HepG2 (cell line): ENCODE data around the gene KRT36. TPM values are rescaled to one million over a fixed set of nuclear protein-coding genes. Genes with fewer than 3 reads are reported as not detected.

Source experiments
- DBP ChIP-seq: sonication (generic); formaldehyde crosslinking; IDR thresholded peaks from 2 replicates; pipeline ENCODE4 v1.4.0; 2020; ENCODE audit warnings: missing genetic modification reagents; ENCODE audit errors: not compliant biosample characterization
- DNMT1 ChIP-seq: sonication (generic); formaldehyde crosslinking; IDR thresholded peaks from 2 replicates; pipeline ENCODE4 v1.5.1; 2020; ENCODE audit warnings: mild to moderate bottlenecking, missing genetic modification reagents
- ELF1 ChIP-seq: sonication (generic); formaldehyde crosslinking; IDR thresholded peaks from 2 replicates; pipeline ENCODE4 v1.4.0; 2020; ENCODE audit warnings: missing genetic modification reagents
- FLYWCH1 ChIP-seq: sonication (generic); formaldehyde crosslinking; IDR thresholded peaks from 2 replicates; pipeline ENCODE4 v1.8.1; 2023; ENCODE audit warnings: mild to moderate bottlenecking, missing genetic modification reagents
- HMGXB3 ChIP-seq: sonication (generic); formaldehyde crosslinking; IDR thresholded peaks from 2 replicates; pipeline ENCODE4 v1.4.0; 2020; ENCODE audit warnings: missing genetic modification reagents, borderline replicate concordance
- MLXIP ChIP-seq: sonication (generic); formaldehyde crosslinking; IDR thresholded peaks from 2 replicates; pipeline ENCODE4 v1.9.0; 2021; ENCODE audit warnings: missing genetic modification reagents, borderline replicate concordance
- REST ChIP-seq, 2 experiments: IDR thresholded peaks; 2 replicates each; pipeline ENCODE4 v1.6.1; 2011 to 2012; ENCODE audit warnings: low read length in 2 of 2, borderline replicate concordance in 1 of 2, low read depth in 1 of 2, mild to moderate bottlenecking in 1 of 2, moderate library complexity in 1 of 2
- TEAD3 ChIP-seq: optimal IDR thresholded peaks from 2 replicates; pipeline ENCODE3; 2016; ENCODE audit warnings: borderline replicate concordance
- ZMYM4 ChIP-seq: sonication (generic); formaldehyde crosslinking; IDR thresholded peaks from 2 replicates; pipeline ENCODE4 v1.8.1; 2023; ENCODE audit warnings: mild to moderate bottlenecking, missing genetic modification reagents
- ZNF513 ChIP-seq: sonication (generic); formaldehyde crosslinking; conservative IDR thresholded peaks from 2 replicates; pipeline ENCODE4 v1.5.0; 2020; ENCODE audit warnings: missing genetic modification reagents
- ZNF660 ChIP-seq: sonication (generic); formaldehyde crosslinking; IDR thresholded peaks from 2 replicates; pipeline ENCODE4 v1.5.1; 2020; ENCODE audit warnings: mild to moderate bottlenecking, low read depth, missing genetic modification reagents, borderline replicate concordance
- ZNF784 ChIP-seq: sonication (generic); formaldehyde crosslinking; IDR thresholded peaks from 2 replicates; pipeline ENCODE4 v1.5.1; 2020; ENCODE audit warnings: missing genetic modification reagents, mild to moderate bottlenecking, borderline replicate concordance
- polyA plus RNA-seq, 8 experiments: library from polyadenylated mRNA; depleted of rRNA in 3 of 8; stranded (reverse) in 7 of 8; unstranded in 1 of 8; fragments of >200 nt; fragmentation: Illumina TruSeq in 4 of 8; extraction: Trizol in 4 of 8; gene quantifications; 2 replicates each; pipeline versions ENCODE4 v1.2.1 to v1.2.3, GENCODE V29; 2011 to 2016; ENCODE audit warnings: low read depth in 4 of 8, missing spikeins in 1 of 8, mixed read lengths in 1 of 8; ENCODE audit not compliant: insufficient read depth in 1 of 8
- total RNA-seq, 5 experiments: library from RNA; depleted of rRNA; stranded (reverse); fragments of >200 nt; fragmentation: Illumina TruSeq; extraction: Trizol; gene quantifications; 2 replicates each; pipeline ENCODE4 v1.2.3, GENCODE V29; 2016; ENCODE audit warnings: low read depth in 1 of 5

The KRT36 gene
- total and polyA plus RNA-seq, 2 of the 13 experiments (the other 11 are each of a cell fraction or from before 2014, with no cell fraction given) = not detected

GRCh38 chr17:41464173-41464572 lies 25.5 kb downstream of the KRT36 start (continued):
- TF ChIP-seq MLXIP (CRISPR knock-in tag) (no peak), FLYWCH1 (CRISPR knock-in tag) (no peak), REST (IDR thresholded peaks at IDR 0.05; ENCODE audit: borderline replicate concordance in 1 of 2, low read depth in 1 of 2, low read length in 2 of 2) (no peak), TEAD3 (no peak), ZNF660 (CRISPR knock-in tag) (no peak), DBP (CRISPR knock-in tag) (no peak), HMGXB3 (CRISPR knock-in tag) (no peak), ZMYM4 (CRISPR knock-in tag) (no peak), ELF1 (no peak), ZNF513 (no peak), DNMT1 (no peak), ZNF784 (CRISPR knock-in tag) (no peak)
